HEK293T (cell line): ENCODE results near the gene SLC4A2.

Experiments used
- CTCF ChIA-PET: fragments of 350-600 bp; formaldehyde crosslinking; extraction: SDS; loops from one replicate; lab custom pipeline; 2021; ENCODE audit warnings: antibody characterized with exemption, inconsistent platforms; lab: Yijun Ruan, JAX
- POLR2A ChIA-PET: fragments of 350-600 bp; formaldehyde crosslinking; extraction: SDS; loops from one replicate; lab custom pipeline; 2020; ENCODE audit warnings: antibody characterized with exemption, inconsistent platforms; lab: Yijun Ruan, JAX
- DNase-seq: peaks from one replicate; pipeline ENCODE4 v3.0.0; 2012; ENCODE audit warnings: mixed read lengths; ENCODE audit errors: extremely low spot score
- ARNT ChIP-seq: fragments of 450-650 bp; IDR thresholded peaks from 2 replicates; pipeline ENCODE4 v1.6.1; 2017; ENCODE audit warnings: mild to moderate bottlenecking
- BHLHE40 ChIP-seq: fragments of 450-650 bp; IDR thresholded peaks from 2 replicates; pipeline ENCODE4 v1.6.1; 2016; ENCODE audit warnings: mild to moderate bottlenecking, moderate library complexity, borderline replicate concordance
- CTBP1 ChIP-seq: fragments of 450-650 bp; IDR thresholded peaks from 2 replicates; pipeline ENCODE4 v1.6.1; 2016; ENCODE audit warnings: borderline replicate concordance
- ELF4 ChIP-seq: fragments of 450-650 bp; IDR thresholded peaks from 2 replicates; pipeline ENCODE4 v1.6.1; 2017; ENCODE audit warnings: antibody characterized with exemption
- FOXA1 ChIP-seq: fragments of 450-650 bp; IDR thresholded peaks from 2 replicates; pipeline ENCODE4 v1.6.1; 2016; ENCODE audit warnings: mild to moderate bottlenecking
- FOXK2 ChIP-seq: fragments of 450-650 bp; IDR thresholded peaks from 2 replicates; pipeline ENCODE4 v1.6.1; 2016; ENCODE audit warnings: mild to moderate bottlenecking
- FOXM1 ChIP-seq: fragments of 450-650 bp; IDR thresholded peaks from 2 replicates; pipeline ENCODE4 v1.6.1; 2017; ENCODE audit warnings: mild to moderate bottlenecking, borderline replicate concordance
- HDGF ChIP-seq: fragments of 450-650 bp; IDR thresholded peaks from 2 replicates; pipeline ENCODE4 v1.6.1; 2017; ENCODE audit warnings: antibody characterized with exemption, borderline replicate concordance
- L3MBTL2 ChIP-seq: fragments of 450-650 bp; conservative IDR thresholded peaks from 2 replicates; pipeline ENCODE4 v1.6.1; 2016; ENCODE audit warnings: mild to moderate bottlenecking
- LEF1 ChIP-seq: fragments of 450-650 bp; IDR thresholded peaks from 2 replicates; pipeline ENCODE4 v1.6.1; 2017; ENCODE audit warnings: mild to moderate bottlenecking, borderline replicate concordance
- NFRKB ChIP-seq: fragments of 450-650 bp; IDR thresholded peaks from 2 replicates; pipeline ENCODE4 v1.6.1; 2016; ENCODE audit warnings: mild to moderate bottlenecking, moderate library complexity
- PKNOX1 ChIP-seq: fragments of 450-650 bp; IDR thresholded peaks from 2 replicates; pipeline ENCODE4 v1.6.1; 2016
- SP1 ChIP-seq: fragments of 450-650 bp; IDR thresholded peaks from 2 replicates; pipeline ENCODE4 v1.6.1; 2017
- SUZ12 ChIP-seq: fragments of 450-650 bp; IDR thresholded peaks from 2 replicates; pipeline ENCODE4 v1.6.1; 2016; ENCODE audit warnings: mild to moderate bottlenecking
- TARDBP ChIP-seq: fragments of 450-650 bp; IDR thresholded peaks from 2 replicates; pipeline ENCODE4 v1.6.1; 2016
- ZNF384 ChIP-seq: fragments of 450-650 bp; IDR thresholded peaks from 2 replicates; pipeline ENCODE4 v1.6.1; 2016

Gene SLC4A2

GRCh38 chr7:151095828-151096475 lies 36.6 kb downstream of the SLC4A2 start:
- ChIA-PET CTCF (interaction anchor here (0.6 to 1.3 kb wide), 4 partner anchors 15 to 1099 kb away, joined by 3 to 6 read pairs (median 4); no protein-coding TSS in a partner anchor), POLR2A (interaction anchor here (0.8 to 1.7 kb wide), 2 partner anchors 10 kb away, joined by 3 to 6 read pairs; no protein-coding TSS in a partner anchor)
- TF ChIP-seq ZNF384 = no peak
- no peak for TF ChIP-seq FOXM1
- TF ChIP-seq ELF4 = no peak
- TF ChIP-seq LEF1 = no peak
- no peak for TF ChIP-seq SP1
- TF ChIP-seq FOXK2 = no peak
- no peak for TF ChIP-seq FOXA1
- no peak for TF ChIP-seq PKNOX1
- TF ChIP-seq BHLHE40 = no peak
- TF ChIP-seq HDGF = no peak
- TF ChIP-seq NFRKB = no peak
- no peak for DNase-seq

GRCh38 chr7:151099486-151100211 lies 40.3 kb downstream of the SLC4A2 start:
- CTCF ChIA-PET = no interaction called here
- DNase-seq = no peak
- no peak for TF ChIP-seq BHLHE40
- TF ChIP-seq SUZ12 = no peak
- TF ChIP-seq ARNT = no peak
- POLR2A ChIA-PET = no interaction called here

GRCh38 chr7:151100921-151101320 lies 41.5 kb downstream of the SLC4A2 start:
- POLR2A ChIA-PET = no interaction called here
- TF ChIP-seq L3MBTL2 = no peak
- no peak for TF ChIP-seq ZNF384
- no peak for TF ChIP-seq HDGF
- no peak for TF ChIP-seq SP1
- TF ChIP-seq ARNT = no peak
- TF ChIP-seq BHLHE40 = no peak
- TF ChIP-seq SUZ12 = no peak
- no peak for TF ChIP-seq FOXM1
- TF ChIP-seq FOXK2 = no peak
- no peak for TF ChIP-seq TARDBP
- no peak for TF ChIP-seq LEF1
- DNase-seq = no peak
- CTCF ChIA-PET = interaction anchor here (1.3 to 1.5 kb wide), 2 partner anchors 10 to 13 kb away, joined by 3 to 4 read pairs; no protein-coding TSS in a partner anchor

- ChIA-PET POLR2A (interaction anchor here (0.7 to 2.0 kb wide), 2 partner anchors 14 to 16 kb away, joined by 3 to 7 read pairs; partner anchors contain the start of gene AGAP3), CTCF (interaction anchor here (1.5 kb wide), 1 partner anchor 9 kb away, joined by 3 read pairs; no protein-coding TSS in a partner anchor)
- no peak for DNase-seq
- TF ChIP-seq SUZ12 (no peak), BHLHE40 (no peak), CTBP1 (no peak), ELF4 (no peak), FOXM1 (no peak), FOXA1 (no peak), ARNT (no peak), L3MBTL2 (no peak), TARDBP (no peak), ZNF384 (no peak), FOXK2 (no peak), LEF1 (no peak), HDGF (no peak), SP1 (no peak)
Observed at GRCh38 chr7:151101621-151102396, 42.4 kb downstream of the SLC4A2 start.

GRCh38 chr7:151102991-151103390 lies 43.6 kb downstream of the SLC4A2 start:
- no peak for TF ChIP-seq FOXA1
- TF ChIP-seq ZNF384 = no peak
- TF ChIP-seq SUZ12 = no peak
- ChIA-PET CTCF (no interaction called here), POLR2A (interaction anchor here (1.7 to 2.0 kb wide), 2 partner anchors 17 to 22 kb away, joined by 4 to 7 read pairs; partner anchors contain the start of genes AGAP3 and FASTK)
- DNase-seq = no peak

GRCh38 chr7:151103973-151104372 lies 44.6 kb downstream of the SLC4A2 start:
- ChIA-PET POLR2A (interaction anchor here (1.7 to 2.0 kb wide), 2 partner anchors 18 to 23 kb away, joined by 4 to 7 read pairs; partner anchors contain the start of genes AGAP3 and FASTK), CTCF (no interaction called here)
- no peak for TF ChIP-seq CTBP1
- TF ChIP-seq TARDBP = no peak
- no peak for TF ChIP-seq BHLHE40
- no peak for TF ChIP-seq NFRKB
- no peak for TF ChIP-seq SUZ12
- TF ChIP-seq ARNT = no peak
- no peak for TF ChIP-seq SP1
- TF ChIP-seq PKNOX1 = no peak
- no peak for TF ChIP-seq LEF1
- TF ChIP-seq FOXM1 = no peak
- TF ChIP-seq HDGF = no peak
- no peak for DNase-seq
